Subcutaneous abdominal adipose tissue (tissue), 5 donors: ENCODE measurements around the gene SOWAHC.

ENCODE experiments used
- H3K27ac ChIP-seq: one replicate; pipeline ENCODE4 v1.7.0; 2013; ENCODE audit warnings: low read depth, mild to moderate bottlenecking, inconsistent platforms, low read length, moderate library complexity
- H3K27me3 ChIP-seq, 5 donors: one replicate each; pipeline ENCODE4 v1.7.0; 2013; ENCODE audit warnings: low read length in 5 of 5, inconsistent platforms in 1 of 5; ENCODE audit not compliant: control insufficient read depth in 5 of 5, insufficient read depth in 4 of 5
- H3K36me3 ChIP-seq, 5 donors: one replicate each; pipeline ENCODE4 v1.7.0; 2013; ENCODE audit warnings: low read length in 5 of 5; ENCODE audit not compliant: control insufficient read depth in 5 of 5, insufficient read depth in 5 of 5
- H3K4me1 ChIP-seq, 5 donors: one replicate each; pipeline ENCODE4 v1.7.0; 2013; ENCODE audit warnings: low read length in 5 of 5, mild to moderate bottlenecking in 3 of 5, moderate library complexity in 1 of 5; ENCODE audit not compliant: control insufficient read depth in 5 of 5, insufficient read depth in 5 of 5
- H3K4me3 ChIP-seq, 5 donors: one replicate each; pipeline ENCODE4 v1.7.0; 2013; ENCODE audit warnings: low read length in 5 of 5, low read depth in 1 of 5
- H3K9ac ChIP-seq, 5 donors: one replicate each; pipeline ENCODE4 v1.7.0; 2013; ENCODE audit warnings: low read length in 5 of 5, mild to moderate bottlenecking in 4 of 5, moderate library complexity in 3 of 5
- H3K9me3 ChIP-seq, 5 donors: one replicate each; pipeline ENCODE4 v1.7.0; 2013; ENCODE audit warnings: low read length in 5 of 5; ENCODE audit not compliant: control insufficient read depth in 5 of 5
- donor health status: healthy.
- donor health status: healthy.
- donor health status: healthy.
- donor health status: healthy.
- donor health status: healthy.

Gene SOWAHC

DNA sequence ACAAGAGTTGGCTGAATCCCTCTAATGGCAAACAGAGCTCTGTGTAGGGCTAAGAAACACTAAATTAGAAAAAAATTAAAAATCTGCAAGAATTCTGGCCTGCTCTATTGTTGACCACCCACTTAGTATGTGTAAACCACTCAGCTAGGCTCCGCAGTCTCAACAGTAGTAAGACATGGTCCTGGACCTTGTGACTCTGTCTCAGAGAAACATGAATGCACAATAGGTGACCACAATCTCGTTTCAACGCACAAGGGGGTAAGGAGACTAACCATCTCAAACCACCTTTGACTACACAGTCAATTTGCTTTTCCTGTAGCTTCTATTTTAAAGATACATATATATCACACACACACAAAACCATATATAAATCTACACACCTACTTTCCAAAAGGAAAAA is 16.9 kb upstream of the SOWAHC start:
- Histone ChIP-seq H3K9ac (no peak overlapping the region), H3K4me1 (peaks cover 0 to 16% (median 9%) of the 10 kb centered on the region in 5 donors), H3K27ac (no peak overlapping the region)

DNA sequence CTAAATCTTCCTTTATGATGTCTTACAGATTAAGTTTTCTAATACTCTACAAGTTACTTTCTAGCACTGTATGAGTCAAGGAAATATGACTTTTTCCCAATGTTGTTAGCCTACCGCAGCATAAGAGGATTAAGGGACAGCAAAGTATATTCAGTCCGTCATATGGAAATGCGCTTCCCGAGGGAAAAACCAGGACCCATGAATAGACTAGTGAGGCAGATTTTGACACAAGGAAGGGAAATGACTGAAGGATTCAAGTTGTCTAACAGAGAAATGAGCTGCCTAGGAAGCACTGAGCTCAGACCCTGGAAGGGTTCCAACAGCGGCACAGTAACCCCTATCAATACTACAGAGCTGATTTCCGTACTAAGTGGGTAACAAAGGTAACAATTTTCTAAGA is 12.4 kb upstream of the SOWAHC start:
- Histone ChIP-seq H3K27ac (no peak overlapping the region), H3K4me3 (no peak overlapping the region), H3K4me1 (peaks cover 0 to 16% (median 9%) of the 10 kb centered on the region in 5 donors), H3K27me3 (no peaks in the 10 kb centered on the region), H3K9ac (no peak overlapping the region), H3K36me3 (no peaks in the 10 kb centered on the region), H3K9me3 (no peaks in the 10 kb centered on the region)

More for the DNA sequence above, 16.9 kb upstream of the SOWAHC start:
- no peaks in the 10 kb centered on the region for H3K27me3 ChIP-seq
- no peak overlapping the region for H3K4me3 ChIP-seq
- peaks cover 0 to 10% (median 0%) of the 10 kb centered on the region in 5 donors for H3K36me3 ChIP-seq
- H3K9me3 ChIP-seq: no peaks in the 10 kb centered on the region

DNA sequence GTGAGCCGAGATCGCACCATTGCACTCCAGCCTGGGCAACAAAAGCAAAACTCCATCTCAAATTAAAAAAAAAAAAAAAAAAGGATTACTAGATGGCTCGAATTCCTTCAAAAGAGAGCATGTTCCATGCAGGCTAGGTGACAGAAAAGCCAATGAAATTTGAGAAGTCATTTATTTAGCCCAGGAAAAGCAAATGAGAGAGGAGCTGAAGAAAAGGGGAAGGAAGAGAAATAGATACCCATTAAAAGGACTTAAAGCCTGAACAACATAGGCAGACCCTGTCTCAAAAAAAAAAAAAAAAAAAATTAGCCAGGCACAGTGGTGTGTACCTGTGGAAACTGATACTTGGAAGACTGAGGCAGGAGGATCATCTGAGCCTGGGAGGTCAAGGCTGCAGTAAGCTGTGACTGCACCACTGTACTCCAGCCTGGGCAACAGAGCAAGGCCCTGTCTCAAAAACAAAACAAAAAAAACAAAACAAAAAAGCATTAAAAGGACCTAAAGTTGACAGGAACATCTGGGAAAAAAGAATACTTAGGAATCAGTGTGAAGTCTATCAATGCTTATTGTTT is 11.5 kb upstream of the SOWAHC start:
- Histone ChIP-seq H3K27ac (no peak overlapping the region), H3K9ac (no peak overlapping the region), H3K9me3 (no peaks in the 10 kb centered on the region), H3K27me3 (no peaks in the 10 kb centered on the region), H3K4me1 (peaks cover 0 to 16% (median 14%) of the 10 kb centered on the region in 5 donors), H3K36me3 (no peaks in the 10 kb centered on the region), H3K4me3 (no peak overlapping the region)

DNA sequence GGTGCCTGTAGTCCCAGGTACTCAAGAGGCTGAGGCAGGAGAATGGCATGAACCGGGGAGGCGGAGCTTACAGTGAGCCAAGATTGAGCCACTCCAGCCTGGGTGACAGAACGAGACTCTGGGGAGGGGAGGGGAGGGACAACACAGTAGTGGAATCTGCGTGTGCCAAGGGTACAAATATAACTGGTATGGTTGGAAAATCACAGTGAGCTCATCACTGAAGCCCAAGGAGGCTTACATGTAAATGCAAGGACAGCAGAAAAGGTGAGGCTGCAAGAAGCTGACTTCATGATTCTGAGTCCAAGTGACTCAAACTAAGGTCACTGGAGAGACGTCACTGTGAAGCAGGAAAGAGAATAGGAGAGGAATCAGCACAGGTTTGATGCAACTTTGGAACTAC is 9.6 kb upstream of the SOWAHC start:
- H3K27me3 ChIP-seq: no peaks in the 10 kb centered on the region
- H3K27ac ChIP-seq: no peak overlapping the region
- H3K4me1 ChIP-seq: peaks cover 3 to 27% (median 18%) of the 10 kb centered on the region in 5 donors
- H3K36me3 ChIP-seq: no peaks in the 10 kb centered on the region
- H3K9me3 ChIP-seq: no peaks in the 10 kb centered on the region
- H3K9ac ChIP-seq: no peak overlapping the region
- no peak overlapping the region for H3K4me3 ChIP-seq

DNA sequence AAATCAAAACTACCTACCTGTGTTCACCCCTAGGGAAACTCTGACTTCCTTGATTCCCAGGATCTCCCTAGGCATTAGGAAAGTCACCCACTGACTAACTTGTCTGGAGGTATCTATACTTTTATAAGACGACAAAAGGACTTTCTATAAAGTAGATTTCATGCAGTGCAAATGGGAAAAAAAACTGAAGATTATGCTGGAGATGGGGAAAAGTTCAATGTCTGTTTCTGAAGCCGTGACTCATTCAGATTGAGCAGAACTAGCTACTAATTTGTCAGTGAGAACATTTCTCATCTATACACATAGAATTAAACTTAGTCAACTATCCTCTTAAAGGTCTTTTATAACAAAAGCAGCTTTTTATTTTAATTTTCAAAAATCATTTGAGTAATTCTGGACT is 6.4 kb upstream of the SOWAHC start:
- no peak overlapping the region for H3K27ac ChIP-seq
- no peak overlapping the region for H3K4me3 ChIP-seq
- H3K4me1 ChIP-seq: peaks cover 3 to 33% (median 21%) of the 10 kb centered on the region in 5 donors
- no peaks in the 10 kb centered on the region for H3K27me3 ChIP-seq
- H3K9ac ChIP-seq: peak overlapping the region in 1 of 5 donors; percentile 3
- H3K36me3 ChIP-seq: no peaks in the 10 kb centered on the region
- H3K9me3 ChIP-seq: no peaks in the 10 kb centered on the region

DNA sequence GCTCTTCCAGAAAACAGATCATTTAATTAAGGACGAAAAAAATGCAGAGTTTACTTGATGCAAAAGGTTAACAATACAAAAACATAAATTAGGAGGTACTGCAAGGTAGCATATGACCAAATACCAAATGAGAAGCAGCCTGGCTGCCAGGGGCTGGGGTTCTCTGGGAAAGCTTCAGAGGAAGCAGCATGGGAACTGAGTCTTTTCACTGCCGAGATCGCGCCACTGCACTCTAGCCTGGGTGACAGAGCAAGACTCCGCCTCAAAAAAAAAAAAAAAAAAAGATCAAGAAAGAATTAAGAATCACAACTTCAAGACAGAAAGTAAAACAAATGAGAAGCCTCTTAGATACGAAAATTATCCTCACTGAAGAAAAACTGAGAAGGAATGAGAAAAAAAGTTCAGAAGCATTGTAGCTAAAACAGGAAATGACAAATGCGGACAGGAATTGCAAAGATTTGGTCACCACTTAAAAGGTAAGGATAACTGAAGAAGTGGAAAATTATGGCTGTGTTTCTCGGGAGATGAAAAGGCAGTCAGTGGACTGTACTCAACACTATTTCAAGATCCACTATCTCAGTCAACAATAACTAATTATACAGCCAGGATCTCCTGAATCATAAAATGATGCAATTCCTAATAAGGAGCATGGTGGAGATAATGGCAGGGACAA is 4.7 kb upstream of the SOWAHC start:
- Histone ChIP-seq H3K27me3 (no peaks in the 10 kb centered on the region), H3K36me3 (no peaks in the 10 kb centered on the region), H3K9me3 (no peaks in the 10 kb centered on the region), H3K4me1 (peaks cover 3 to 35% (median 23%) of the 10 kb centered on the region in 5 donors), H3K9ac (peak overlapping the region in 1 of 5 donors; percentile 9), H3K4me3 (peak overlapping the region in 2 of 5 donors; percentile 25 to 45), H3K27ac (peak overlapping the region; percentile 19)

DNA sequence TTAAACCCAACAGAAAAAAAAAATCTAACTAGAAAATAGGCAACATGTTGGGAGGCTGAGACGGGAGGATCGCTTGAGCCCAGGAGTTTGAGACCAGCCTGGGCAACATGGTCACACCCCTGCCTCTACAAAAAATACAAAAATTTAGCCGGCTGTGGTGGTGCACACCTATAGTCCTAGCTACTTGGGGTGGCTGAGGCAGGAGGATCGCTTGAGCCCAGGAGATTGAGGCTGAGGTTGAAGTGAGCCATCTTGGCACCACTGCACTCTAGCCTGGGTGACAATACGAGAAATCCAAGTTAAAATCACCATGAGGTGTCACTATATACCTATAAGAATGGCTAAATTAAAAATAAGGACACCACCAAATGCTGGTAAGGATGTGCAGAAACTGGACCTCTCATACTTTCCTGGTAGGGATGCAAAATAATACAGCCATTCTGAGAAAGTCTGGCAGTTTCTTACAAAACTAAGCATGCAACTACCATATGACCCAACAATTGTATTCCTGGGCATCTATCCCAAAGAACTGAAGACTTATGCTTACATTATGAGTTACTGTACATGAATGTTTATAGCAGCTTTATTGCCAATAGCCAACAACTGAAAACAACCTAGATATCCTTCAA is 2.6 kb upstream of the SOWAHC start:
- peaks cover 3 to 49% (median 41%) of the 10 kb centered on the region in 5 donors for H3K4me1 ChIP-seq
- H3K36me3 ChIP-seq: no peaks in the 10 kb centered on the region
- H3K9ac ChIP-seq: no peak overlapping the region
- H3K27me3 ChIP-seq: no peaks in the 10 kb centered on the region
- H3K4me3 ChIP-seq: no peak overlapping the region
- peak overlapping the region; percentile 84 for H3K27ac ChIP-seq
- no peaks in the 10 kb centered on the region for H3K9me3 ChIP-seq

DNA sequence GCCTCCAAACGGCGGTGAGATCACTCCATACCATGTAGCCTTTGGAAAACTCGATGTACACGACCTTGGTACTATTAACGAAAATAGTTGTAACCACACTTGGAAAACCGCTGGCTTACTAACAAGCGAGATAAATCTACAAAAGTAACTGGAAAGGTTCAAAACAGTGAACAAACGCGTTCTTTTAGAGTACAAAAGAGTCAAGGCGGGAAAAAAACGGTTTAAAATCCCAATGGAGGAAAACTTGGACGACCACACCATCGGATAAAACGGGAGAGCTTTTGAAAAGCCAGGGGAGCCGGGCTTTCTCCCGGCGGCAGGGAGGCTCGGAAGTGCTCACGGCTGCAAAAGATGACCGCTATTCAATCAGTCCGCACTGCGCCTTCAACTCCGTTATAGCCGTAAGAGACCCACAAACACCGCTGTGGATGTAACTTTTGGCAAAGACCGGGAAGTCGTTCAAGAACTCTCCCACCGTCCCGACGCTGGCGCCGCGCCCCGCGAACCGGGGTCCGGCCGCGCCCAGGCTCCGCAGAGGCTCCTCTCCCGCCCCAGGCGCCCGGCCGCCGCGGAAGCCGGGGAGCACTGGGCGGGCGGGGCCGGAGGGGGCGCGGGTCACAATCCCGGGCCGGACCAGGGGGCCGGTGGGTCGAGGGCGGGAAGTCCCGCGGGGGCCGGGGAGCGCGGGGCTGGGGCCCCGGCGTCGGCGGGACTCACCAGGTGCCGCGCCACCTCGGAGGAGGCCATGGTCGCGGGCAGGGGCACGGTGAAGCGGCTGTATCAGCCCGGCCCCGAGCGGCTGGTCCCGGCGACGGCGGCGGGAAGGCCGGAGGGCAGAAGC is 863 bp upstream of the SOWAHC start:
- H3K27ac ChIP-seq: peak overlapping the region; percentile 84
- H3K27me3 ChIP-seq: no peaks in the 10 kb centered on the region
- peak overlapping the region; percentile 75 to 89 (median 85) for H3K4me3 ChIP-seq
- H3K36me3 ChIP-seq: no peaks in the 10 kb centered on the region
- H3K9me3 ChIP-seq: no peaks in the 10 kb centered on the region
- peak overlapping the region; percentile 32 to 94 (median 90) for H3K9ac ChIP-seq
- peaks cover 0 to 42% (median 40%) of the 10 kb centered on the region in 5 donors for H3K4me1 ChIP-seq

DNA sequence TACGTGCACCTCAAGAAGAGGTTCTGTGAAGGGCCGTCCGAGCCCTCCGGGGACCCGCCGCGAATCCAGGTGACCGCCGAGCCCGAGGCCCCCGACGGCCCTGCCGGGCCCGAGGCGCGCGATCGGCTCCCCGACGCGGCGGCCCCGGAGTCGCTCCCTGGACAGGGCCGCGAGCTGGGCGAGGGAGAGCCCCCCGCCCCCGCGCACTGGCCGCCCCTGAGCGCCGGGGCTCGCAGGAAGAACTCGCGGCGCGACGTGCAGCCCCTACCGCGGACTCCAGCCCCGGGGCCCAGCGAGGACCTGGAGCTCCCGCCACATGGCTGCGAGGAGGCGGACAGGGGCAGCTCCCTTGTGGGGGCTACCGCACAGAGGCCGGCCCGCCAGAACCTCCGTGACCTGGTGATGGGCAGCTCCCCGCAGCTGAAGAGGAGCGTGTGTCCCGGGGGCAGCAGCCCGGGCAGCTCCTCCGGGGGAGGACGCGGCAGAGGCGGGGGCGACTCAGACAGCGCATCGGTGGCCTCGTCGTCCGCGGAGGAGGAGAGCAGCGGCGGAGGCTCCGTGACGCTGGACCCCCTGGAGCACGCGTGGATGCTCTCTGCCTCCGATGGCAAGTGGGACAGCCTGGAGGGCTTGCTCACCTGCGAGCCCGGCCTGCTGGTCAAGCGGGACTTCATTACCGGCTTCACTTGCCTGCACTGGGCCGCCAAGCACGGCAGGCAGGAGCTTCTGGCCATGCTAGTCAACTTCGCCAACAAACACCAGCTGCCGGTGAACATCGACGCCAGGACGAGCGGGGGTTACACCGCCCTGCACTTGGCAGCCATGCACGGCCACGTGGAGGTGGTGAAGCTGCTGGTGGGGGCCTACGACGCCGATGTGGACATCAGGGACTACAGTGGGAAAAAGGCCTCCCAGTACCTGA is 812 bp downstream of the SOWAHC start:
- Histone ChIP-seq H3K4me1 (peaks cover 0 to 37% (median 35%) of the 10 kb centered on the region in 5 donors), H3K9me3 (no peaks in the 10 kb centered on the region)

More for the DNA sequence above, 812 bp downstream of the SOWAHC start:
- Histone ChIP-seq H3K27me3 (no peaks in the 10 kb centered on the region), H3K9ac (peak overlapping the region in 4 of 5 donors; percentile 37 to 78 (median 76)), H3K36me3 (no peaks in the 10 kb centered on the region), H3K27ac (peak overlapping the region; percentile 84), H3K4me3 (peak overlapping the region in 4 of 5 donors; percentile 64 to 87 (median 80))
